BJ (cell line): ENCODE results near the gene LCNL1. TPM values are rescaled to one million over a fixed set of nuclear protein-coding genes. Genes with fewer than 3 reads are reported as not detected.
A peak's percentile ranks its signal among the peaks of the same experiment; 100 is the strongest.
"Not testable (repeated sequence)": the region's sequence is repeated elsewhere in the genome, so short reads cannot be mapped to it uniquely, and the experiment has no call there.

ENCODE experiments used
- CTCF ChIA-PET: fragments of 350-600 bp; formaldehyde crosslinking; extraction: SDS; loops from one replicate; lab custom pipeline; 2021; ENCODE audit warnings: antibody characterized with exemption, inconsistent platforms; lab: Yijun Ruan, JAX
- POLR2A ChIA-PET: fragments of 300-600 bp; sonication (Branson Sonifier 250); formaldehyde crosslinking; extraction: SDS; loops from one replicate; lab custom pipeline; 2021; ENCODE audit warnings: antibody characterized with exemption; lab: Charles Lee
- DNase-seq: peaks from one replicate; pipeline ENCODE4 v3.0.0-alpha.2; 2011; ENCODE audit warnings: low read depth
- H3K27me3 ChIP-seq: 2 replicates; pipeline ENCODE4 v1.6.0; 2011; ENCODE audit warnings: low read length; ENCODE audit not compliant: control insufficient read depth, insufficient read depth
- H3K36me3 ChIP-seq: 2 replicates; pipeline ENCODE4 v1.5.1; 2011; ENCODE audit warnings: low read length; ENCODE audit not compliant: control insufficient read depth, insufficient read depth
- H3K4me3 ChIP-seq: 2 replicates; pipeline ENCODE4 v1.5.1; 2011; ENCODE audit warnings: low read depth, mild to moderate bottlenecking, control low read depth, low read length
- polyA plus RNA-seq: library from polyadenylated mRNA; depleted of rRNA; stranded (reverse); fragments of >200 nt; gene quantifications from 2 replicates; pipeline ENCODE4 v1.2.3, GENCODE V29; 2011
- TF ChIP-seq, protein P1 (sequence below): IDR thresholded peaks from 2 replicates; pipeline ENCODE4 v1.5.1; 2011; ENCODE audit warnings: low read depth, mild to moderate bottlenecking, control low read depth, inconsistent platforms, low read length, moderate library complexity; ENCODE audit not compliant: insufficient read depth

Gene LCNL1
- polyA plus RNA-seq, 1 experiment = 0.01 TPM

DNA sequence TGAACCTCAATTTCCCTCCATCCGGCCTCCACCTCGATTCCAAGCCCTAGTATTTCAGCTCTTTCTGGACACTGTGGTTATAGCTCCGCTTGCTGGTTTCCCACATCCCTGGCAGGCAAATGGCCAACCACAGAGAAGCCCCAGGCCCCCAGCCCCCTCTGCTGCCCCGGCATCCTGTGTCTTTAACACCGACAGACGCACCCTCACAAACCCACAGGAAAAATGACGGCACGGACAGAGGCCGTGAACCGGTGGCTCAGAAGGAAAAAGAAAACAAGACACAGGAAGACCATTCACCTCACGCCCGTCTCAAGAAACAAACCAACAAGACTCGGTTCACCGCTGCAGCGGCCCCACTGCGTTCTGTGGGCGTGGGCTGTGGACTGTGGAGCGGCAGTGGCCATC is 15.0 kb downstream of the LCNL1 start:
- POLR2A ChIA-PET = no interaction called here
- Histone ChIP-seq H3K4me3 (no peak overlapping the region), H3K27me3 (no peaks in the 10 kb centered on the region), H3K36me3 (no peaks in the 10 kb centered on the region)
- TF ChIP-seq, protein P1, sequence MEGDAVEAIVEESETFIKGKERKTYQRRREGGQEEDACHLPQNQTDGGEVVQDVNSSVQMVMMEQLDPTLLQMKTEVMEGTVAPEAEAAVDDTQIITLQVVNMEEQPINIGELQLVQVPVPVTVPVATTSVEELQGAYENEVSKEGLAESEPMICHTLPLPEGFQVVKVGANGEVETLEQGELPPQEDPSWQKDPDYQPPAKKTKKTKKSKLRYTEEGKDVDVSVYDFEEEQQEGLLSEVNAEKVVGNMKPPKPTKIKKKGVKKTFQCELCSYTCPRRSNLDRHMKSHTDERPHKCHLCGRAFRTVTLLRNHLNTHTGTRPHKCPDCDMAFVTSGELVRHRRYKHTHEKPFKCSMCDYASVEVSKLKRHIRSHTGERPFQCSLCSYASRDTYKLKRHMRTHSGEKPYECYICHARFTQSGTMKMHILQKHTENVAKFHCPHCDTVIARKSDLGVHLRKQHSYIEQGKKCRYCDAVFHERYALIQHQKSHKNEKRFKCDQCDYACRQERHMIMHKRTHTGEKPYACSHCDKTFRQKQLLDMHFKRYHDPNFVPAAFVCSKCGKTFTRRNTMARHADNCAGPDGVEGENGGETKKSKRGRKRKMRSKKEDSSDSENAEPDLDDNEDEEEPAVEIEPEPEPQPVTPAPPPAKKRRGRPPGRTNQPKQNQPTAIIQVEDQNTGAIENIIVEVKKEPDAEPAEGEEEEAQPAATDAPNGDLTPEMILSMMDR = no peak
- CTCF ChIA-PET = interaction anchor here (1.1 kb wide), 1 partner anchor 31 kb away, joined by 5 read pairs; no protein-coding TSS in a partner anchor
- no peak for DNase-seq

- TF ChIP-seq, protein P1 = no peak
- CTCF ChIA-PET = interaction anchor here (0.7 to 1.7 kb wide), 4 partner anchors 29 to 52 kb away, joined by 3 to 7 read pairs (median 5); partner anchors contain the start of gene ABCA2
- no peaks in the 10 kb centered on the region for H3K36me3 ChIP-seq
- H3K27me3 ChIP-seq = no peaks in the 10 kb centered on the region
- no peak overlapping the region for H3K4me3 ChIP-seq
- peak; percentile 30 for DNase-seq
- POLR2A ChIA-PET = interaction anchor here (0.6 kb wide), 1 partner anchor 223 kb away, joined by 3 read pairs; no protein-coding TSS in a partner anchor
These were observed 17.6 kb downstream of the LCNL1 start for GRCh38 chr9:137000177-137000930.

DNA sequence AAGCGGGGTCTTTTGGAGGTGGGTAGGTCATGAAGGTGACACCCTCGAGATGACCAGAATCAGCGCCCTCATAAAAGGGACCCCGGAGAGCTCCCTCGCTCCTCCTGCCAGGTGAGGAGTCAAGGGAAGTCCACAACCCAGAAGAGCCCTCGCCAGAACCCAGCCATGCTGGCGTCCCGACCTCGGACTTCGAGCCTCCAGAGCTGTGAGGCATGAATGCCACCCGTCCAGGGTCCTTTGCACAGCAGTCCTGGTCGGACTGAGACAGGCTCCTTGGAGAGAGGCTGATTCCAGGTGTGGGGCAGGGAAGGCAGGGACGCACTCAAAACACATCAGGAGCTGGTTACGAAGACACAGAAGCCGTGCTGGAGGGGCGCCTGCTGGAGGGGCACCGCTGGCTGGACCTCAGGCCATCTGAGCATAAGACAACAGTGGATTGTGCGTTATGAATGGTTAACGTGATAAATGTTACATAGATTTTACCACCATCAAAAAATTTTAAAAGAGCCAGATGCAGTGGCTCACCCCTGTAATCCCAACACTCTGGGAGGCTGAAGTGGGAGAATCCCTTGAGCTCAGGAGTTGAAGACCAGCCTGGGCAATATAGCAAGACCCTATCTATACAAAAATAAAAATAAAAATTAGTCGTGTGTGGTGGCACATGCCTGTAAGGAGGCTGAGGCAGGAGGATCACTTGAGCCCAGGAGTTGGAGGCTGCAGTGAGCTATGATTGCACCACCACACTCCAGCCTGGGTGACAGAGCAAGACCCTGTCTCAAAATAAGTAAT is 19.3 kb downstream of the LCNL1 start:
- no peak for DNase-seq
- ChIA-PET CTCF (interaction anchor here (1.1 to 4.9 kb wide), 5 partner anchors 10 to 95 kb away, joined by 3 to 18 read pairs (median 4); partner anchors contain the start of gene PAXX), POLR2A (no interaction called here)
- TF ChIP-seq, protein P1 = no peak
- H3K27me3 ChIP-seq = no peaks in the 10 kb centered on the region
- no peak overlapping the region for H3K4me3 ChIP-seq
- H3K36me3 ChIP-seq = no peaks in the 10 kb centered on the region

GRCh38 chr9:137002646-137003041 is 19.9 kb downstream of the LCNL1 start:
- DNase-seq = no peak
- Histone ChIP-seq H3K4me3 (no peak overlapping the region), H3K27me3 (no peaks in the 10 kb centered on the region), H3K36me3 (no peaks in the 10 kb centered on the region)
- TF ChIP-seq, protein P1 = no peak
- ChIA-PET POLR2A (no interaction called here), CTCF (interaction anchor here (1.1 to 4.9 kb wide), 5 partner anchors 10 to 95 kb away, joined by 3 to 18 read pairs (median 4); partner anchors contain the start of gene PAXX)

DNA sequence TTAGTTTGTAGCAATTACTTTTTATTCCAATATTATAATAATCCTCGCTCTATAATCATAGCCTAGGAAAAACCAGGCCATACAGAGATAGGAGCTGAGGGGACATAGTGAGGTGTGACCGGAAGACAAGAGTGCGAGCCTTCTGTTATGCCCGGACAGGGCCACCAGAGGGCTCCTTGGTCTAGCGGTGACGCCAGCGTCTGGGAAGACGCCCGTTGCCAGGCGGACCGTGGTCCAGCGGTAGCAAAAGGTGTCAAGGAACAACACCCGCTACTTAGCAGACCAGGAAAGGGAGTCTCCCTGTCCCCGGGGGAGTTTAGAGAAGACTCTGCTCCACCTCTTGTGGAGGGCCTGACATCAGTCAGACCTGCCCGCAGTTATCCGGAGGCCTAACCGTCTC is 21.5 kb downstream of the LCNL1 start:
- CTCF ChIA-PET = interaction anchor here (0.7 to 4.9 kb wide), 4 partner anchors 8 to 45 kb away, joined by 3 to 18 read pairs (median 3); partner anchors contain the start of gene CLIC3
- H3K27me3 ChIP-seq, DNase-seq, H3K4me3 ChIP-seq, POLR2A ChIA-PET, H3K36me3 ChIP-seq: not testable (repeated sequence)
- TF ChIP-seq, protein P1 = peak; percentile 37; the same call in 1 of the 2 replicates
